Measurements from ENCODE around the gene LRRC38. TPM values are rescaled to one million over a fixed set of nuclear protein-coding genes. Genes with fewer than 3 reads are reported as not detected.

The LRRC38 gene
- total and polyA plus RNA-seq, 2 of the 8 experiments (the other 6 are each of a cell fraction or from before 2014, with no cell fraction given) = 0.17 to 0.63 TPM

DNA sequence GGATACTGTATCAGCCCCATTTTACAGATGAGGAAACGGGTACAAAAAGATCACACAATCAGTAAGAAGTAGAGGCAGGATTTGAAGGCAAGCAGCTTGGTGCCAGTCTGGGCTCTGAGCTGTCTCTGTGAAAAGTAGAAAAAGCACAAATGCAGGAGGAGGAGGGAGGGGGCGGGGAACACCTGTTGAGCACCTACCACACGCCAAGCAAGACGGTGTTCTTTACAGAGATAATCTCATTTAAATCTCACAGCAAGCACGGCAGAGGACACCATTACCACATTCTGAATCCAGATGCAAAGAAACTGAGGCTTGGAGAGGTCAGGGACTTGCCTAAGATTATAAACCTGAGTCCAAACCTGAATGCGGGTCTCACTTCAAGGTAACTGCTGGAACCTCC lies 3.3 kb downstream of the LRRC38 start (continued):
- TF ChIP-seq, protein P1, sequence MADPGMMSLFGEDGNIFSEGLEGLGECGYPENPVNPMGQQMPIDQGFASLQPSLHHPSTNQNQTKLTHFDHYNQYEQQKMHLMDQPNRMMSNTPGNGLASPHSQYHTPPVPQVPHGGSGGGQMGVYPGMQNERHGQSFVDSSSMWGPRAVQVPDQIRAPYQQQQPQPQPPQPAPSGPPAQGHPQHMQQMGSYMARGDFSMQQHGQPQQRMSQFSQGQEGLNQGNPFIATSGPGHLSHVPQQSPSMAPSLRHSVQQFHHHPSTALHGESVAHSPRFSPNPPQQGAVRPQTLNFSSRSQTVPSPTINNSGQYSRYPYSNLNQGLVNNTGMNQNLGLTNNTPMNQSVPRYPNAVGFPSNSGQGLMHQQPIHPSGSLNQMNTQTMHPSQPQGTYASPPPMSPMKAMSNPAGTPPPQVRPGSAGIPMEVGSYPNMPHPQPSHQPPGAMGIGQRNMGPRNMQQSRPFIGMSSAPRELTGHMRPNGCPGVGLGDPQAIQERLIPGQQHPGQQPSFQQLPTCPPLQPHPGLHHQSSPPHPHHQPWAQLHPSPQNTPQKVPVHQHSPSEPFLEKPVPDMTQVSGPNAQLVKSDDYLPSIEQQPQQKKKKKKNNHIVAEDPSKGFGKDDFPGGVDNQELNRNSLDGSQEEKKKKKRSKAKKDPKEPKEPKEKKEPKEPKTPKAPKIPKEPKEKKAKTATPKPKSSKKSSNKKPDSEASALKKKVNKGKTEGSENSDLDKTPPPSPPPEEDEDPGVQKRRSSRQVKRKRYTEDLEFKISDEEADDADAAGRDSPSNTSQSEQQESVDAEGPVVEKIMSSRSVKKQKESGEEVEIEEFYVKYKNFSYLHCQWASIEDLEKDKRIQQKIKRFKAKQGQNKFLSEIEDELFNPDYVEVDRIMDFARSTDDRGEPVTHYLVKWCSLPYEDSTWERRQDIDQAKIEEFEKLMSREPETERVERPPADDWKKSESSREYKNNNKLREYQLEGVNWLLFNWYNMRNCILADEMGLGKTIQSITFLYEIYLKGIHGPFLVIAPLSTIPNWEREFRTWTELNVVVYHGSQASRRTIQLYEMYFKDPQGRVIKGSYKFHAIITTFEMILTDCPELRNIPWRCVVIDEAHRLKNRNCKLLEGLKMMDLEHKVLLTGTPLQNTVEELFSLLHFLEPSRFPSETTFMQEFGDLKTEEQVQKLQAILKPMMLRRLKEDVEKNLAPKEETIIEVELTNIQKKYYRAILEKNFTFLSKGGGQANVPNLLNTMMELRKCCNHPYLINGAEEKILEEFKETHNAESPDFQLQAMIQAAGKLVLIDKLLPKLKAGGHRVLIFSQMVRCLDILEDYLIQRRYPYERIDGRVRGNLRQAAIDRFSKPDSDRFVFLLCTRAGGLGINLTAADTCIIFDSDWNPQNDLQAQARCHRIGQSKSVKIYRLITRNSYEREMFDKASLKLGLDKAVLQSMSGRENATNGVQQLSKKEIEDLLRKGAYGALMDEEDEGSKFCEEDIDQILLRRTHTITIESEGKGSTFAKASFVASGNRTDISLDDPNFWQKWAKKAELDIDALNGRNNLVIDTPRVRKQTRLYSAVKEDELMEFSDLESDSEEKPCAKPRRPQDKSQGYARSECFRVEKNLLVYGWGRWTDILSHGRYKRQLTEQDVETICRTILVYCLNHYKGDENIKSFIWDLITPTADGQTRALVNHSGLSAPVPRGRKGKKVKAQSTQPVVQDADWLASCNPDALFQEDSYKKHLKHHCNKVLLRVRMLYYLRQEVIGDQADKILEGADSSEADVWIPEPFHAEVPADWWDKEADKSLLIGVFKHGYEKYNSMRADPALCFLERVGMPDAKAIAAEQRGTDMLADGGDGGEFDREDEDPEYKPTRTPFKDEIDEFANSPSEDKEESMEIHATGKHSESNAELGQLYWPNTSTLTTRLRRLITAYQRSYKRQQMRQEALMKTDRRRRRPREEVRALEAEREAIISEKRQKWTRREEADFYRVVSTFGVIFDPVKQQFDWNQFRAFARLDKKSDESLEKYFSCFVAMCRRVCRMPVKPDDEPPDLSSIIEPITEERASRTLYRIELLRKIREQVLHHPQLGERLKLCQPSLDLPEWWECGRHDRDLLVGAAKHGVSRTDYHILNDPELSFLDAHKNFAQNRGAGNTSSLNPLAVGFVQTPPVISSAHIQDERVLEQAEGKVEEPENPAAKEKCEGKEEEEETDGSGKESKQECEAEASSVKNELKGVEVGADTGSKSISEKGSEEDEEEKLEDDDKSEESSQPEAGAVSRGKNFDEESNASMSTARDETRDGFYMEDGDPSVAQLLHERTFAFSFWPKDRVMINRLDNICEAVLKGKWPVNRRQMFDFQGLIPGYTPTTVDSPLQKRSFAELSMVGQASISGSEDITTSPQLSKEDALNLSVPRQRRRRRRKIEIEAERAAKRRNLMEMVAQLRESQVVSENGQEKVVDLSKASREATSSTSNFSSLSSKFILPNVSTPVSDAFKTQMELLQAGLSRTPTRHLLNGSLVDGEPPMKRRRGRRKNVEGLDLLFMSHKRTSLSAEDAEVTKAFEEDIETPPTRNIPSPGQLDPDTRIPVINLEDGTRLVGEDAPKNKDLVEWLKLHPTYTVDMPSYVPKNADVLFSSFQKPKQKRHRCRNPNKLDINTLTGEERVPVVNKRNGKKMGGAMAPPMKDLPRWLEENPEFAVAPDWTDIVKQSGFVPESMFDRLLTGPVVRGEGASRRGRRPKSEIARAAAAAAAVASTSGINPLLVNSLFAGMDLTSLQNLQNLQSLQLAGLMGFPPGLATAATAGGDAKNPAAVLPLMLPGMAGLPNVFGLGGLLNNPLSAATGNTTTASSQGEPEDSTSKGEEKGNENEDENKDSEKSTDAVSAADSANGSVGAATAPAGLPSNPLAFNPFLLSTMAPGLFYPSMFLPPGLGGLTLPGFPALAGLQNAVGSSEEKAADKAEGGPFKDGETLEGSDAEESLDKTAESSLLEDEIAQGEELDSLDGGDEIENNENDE (IDR thresholded peaks at IDR 0.05; ENCODE audit: insufficient replicate concordance, low read length) = no peak
- no peak for TF ChIP-seq RNF2 (IDR thresholded peaks at IDR 0.05; ENCODE audit: borderline replicate concordance, low read depth, low read length, missing control alignments, poor library complexity, severe bottlenecking)
- TF ChIP-seq POLR2AphosphoS5 (IDR thresholded peaks at IDR 0.05; ENCODE audit: low read depth, low read length) = no peak
- TF ChIP-seq POU5F1 (IDR thresholded peaks at IDR 0.05; ENCODE audit: low read depth, low read length) = no peak
- no peak for TF ChIP-seq ASH2L (IDR thresholded peaks at IDR 0.05; ENCODE audit: low read length)
- TF ChIP-seq BACH1 (IDR thresholded peaks at IDR 0.05; ENCODE audit: low read length) = no peak
- no peak for TF ChIP-seq SUZ12 (IDR thresholded peaks at IDR 0.05; ENCODE audit: low read length)
- TF ChIP-seq HDAC2 (IDR thresholded peaks at IDR 0.05; ENCODE audit: borderline replicate concordance in 1 of 2, low read depth in 2 of 2, low read length in 2 of 2) = no peak
- TF ChIP-seq EP300 (IDR thresholded peaks at IDR 0.05; ENCODE audit: borderline replicate concordance in 1 of 2, low read depth in 2 of 2, low read length in 2 of 2) = no peak
- TF ChIP-seq ZNF274 (IDR thresholded peaks at IDR 0.05; ENCODE audit: borderline replicate concordance, extremely low read depth, low read length) = no peak
